A673 (cell line): Measurements from ENCODE around the gene GTF3C1.

Experiments used
- EZH2 ChIP-seq: fragments of 200-600 bp; sonication (generic); IDR thresholded peaks from 2 replicates; pipeline ENCODE4 v1.6.1; 2017; ENCODE audit warnings: borderline replicate concordance, low read depth, mild to moderate bottlenecking, mixed read lengths, antibody characterized with exemption, low read length; ENCODE audit not compliant: poor library complexity, severe bottlenecking
- TF ChIP-seq, protein P1 (sequence below): fragments of 300-800, 200-600 bp; sonication (generic); conservative IDR thresholded peaks from 2 replicates; pipeline ENCODE4 v1.5.1; 2017; ENCODE audit warnings: low read depth, mild to moderate bottlenecking, antibody characterized with exemption, low read length, moderate library complexity, mixed read lengths

DNA sequence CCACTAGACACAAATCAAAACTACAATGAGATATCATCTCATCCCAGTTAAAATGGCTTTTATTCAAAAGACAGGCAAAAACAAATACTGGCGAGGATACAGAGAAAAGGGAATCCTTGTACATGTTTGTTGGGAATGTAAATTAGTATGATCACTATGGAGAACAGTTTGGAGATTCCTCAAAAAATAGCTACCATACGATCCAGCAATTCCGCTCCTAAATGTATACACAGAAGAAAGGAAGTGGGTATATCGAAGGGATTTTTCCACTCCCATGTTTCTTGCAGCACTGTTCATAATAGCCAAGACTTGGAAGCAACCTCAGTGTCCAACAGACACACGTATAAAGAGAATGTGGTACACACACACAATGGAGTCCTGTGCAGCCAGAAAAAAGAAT is 35.5 kb upstream of the GTF3C1 start:
- TF ChIP-seq, protein P1, sequence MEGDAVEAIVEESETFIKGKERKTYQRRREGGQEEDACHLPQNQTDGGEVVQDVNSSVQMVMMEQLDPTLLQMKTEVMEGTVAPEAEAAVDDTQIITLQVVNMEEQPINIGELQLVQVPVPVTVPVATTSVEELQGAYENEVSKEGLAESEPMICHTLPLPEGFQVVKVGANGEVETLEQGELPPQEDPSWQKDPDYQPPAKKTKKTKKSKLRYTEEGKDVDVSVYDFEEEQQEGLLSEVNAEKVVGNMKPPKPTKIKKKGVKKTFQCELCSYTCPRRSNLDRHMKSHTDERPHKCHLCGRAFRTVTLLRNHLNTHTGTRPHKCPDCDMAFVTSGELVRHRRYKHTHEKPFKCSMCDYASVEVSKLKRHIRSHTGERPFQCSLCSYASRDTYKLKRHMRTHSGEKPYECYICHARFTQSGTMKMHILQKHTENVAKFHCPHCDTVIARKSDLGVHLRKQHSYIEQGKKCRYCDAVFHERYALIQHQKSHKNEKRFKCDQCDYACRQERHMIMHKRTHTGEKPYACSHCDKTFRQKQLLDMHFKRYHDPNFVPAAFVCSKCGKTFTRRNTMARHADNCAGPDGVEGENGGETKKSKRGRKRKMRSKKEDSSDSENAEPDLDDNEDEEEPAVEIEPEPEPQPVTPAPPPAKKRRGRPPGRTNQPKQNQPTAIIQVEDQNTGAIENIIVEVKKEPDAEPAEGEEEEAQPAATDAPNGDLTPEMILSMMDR = no peak
- TF ChIP-seq EZH2 = no peak
